GM18517 (cell line): ENCODE measurements around the gene EYS.
A peak's percentile ranks its signal among the peaks of the same experiment; 100 is the strongest.
"Not testable (repeated sequence)": the region's sequence is repeated elsewhere in the genome, so short reads cannot be mapped to it uniquely, and the experiment has no call there.

Experiments used
- ATAC-seq: cut with Tn5 transposase; IDR thresholded peaks from one replicate; pipeline ENCODE4 v1.9.1; 2021; ENCODE audit warnings: mild to moderate bottlenecking, moderate library complexity; ENCODE audit not compliant: unreplicated experiment

Gene EYS

GRCh38 chr6:63943826-63944225 is 1763.2 kb downstream of the EYS start:
- no peak for ATAC-seq

- no peak for ATAC-seq
These were observed 1765.1 kb downstream of the EYS start for GRCh38 chr6:63941747-63942470.

GRCh38 chr6:63940056-63940455 is 1767.0 kb downstream of the EYS start:
- ATAC-seq: no peak

- ATAC-seq: no peak
These were observed 1770.6 kb downstream of the EYS start for GRCh38 chr6:63936399-63936798.

- no peak for ATAC-seq
These were observed 1771.3 kb downstream of the EYS start for GRCh38 chr6:63935732-63936131.

GRCh38 chr6:63933948-63934347 is 1773.1 kb downstream of the EYS start:
- ATAC-seq: not testable (repeated sequence)

- no peak for ATAC-seq
These were observed 1776.2 kb downstream of the EYS start for GRCh38 chr6:63930848-63931247.

- no peak for ATAC-seq
These were observed 1777.9 kb downstream of the EYS start for GRCh38 chr6:63929111-63929510.

GRCh38 chr6:63928613-63929012 is 1778.4 kb downstream of the EYS start:
- no peak for ATAC-seq

GRCh38 chr6:63926950-63927927 is 1779.8 kb downstream of the EYS start:
- no peak for ATAC-seq

- no peak for ATAC-seq
These were observed 1780.7 kb downstream of the EYS start for GRCh38 chr6:63926258-63926780.

GRCh38 chr6:63923139-63923739 is 1783.8 kb downstream of the EYS start:
- peak; percentile 79 for ATAC-seq

- ATAC-seq: no peak
These were observed 1787.4 kb downstream of the EYS start for GRCh38 chr6:63919556-63920110.

GRCh38 chr6:63912887-63913286 is 1794.1 kb downstream of the EYS start:
- no peak for ATAC-seq

GRCh38 chr6:63910863-63911551 is 1796.0 kb downstream of the EYS start:
- ATAC-seq: no peak

GRCh38 chr6:63904650-63905248 is 1802.3 kb downstream of the EYS start:
- no peak for ATAC-seq

GRCh38 chr6:63899550-63899949 is 1807.5 kb downstream of the EYS start:
- ATAC-seq: no peak

- ATAC-seq: no peak
These were observed 1809.1 kb downstream of the EYS start for GRCh38 chr6:63897952-63898351.

GRCh38 chr6:63897459-63897858 is 1809.6 kb downstream of the EYS start:
- no peak for ATAC-seq

- no peak for ATAC-seq
These were observed 1818.6 kb downstream of the EYS start for GRCh38 chr6:63888416-63888815.
